Stomach (tissue), 9 donors: Measurements from ENCODE around the gene ETS2. TPM values are rescaled to one million over a fixed set of nuclear protein-coding genes. Genes with fewer than 3 reads are reported as not detected.

ENCODE experiments used
- DNase-seq, 2 donors: peaks; one replicate each; pipeline versions ENCODE4 v3.0.0 to v3.0.0-alpha.2; 2013 to 2019
- H3K27ac ChIP-seq, 5 donors: fragments of 200-600 bp in 4 of 5; sonication (generic) in 4 of 5; one replicate each; pipeline ENCODE4 v1.5.1; 2013 to 2019; ENCODE audit warnings: mild to moderate bottlenecking in 1 of 5, moderate library complexity in 1 of 5
- H3K27me3 ChIP-seq, 3 donors: fragments of 200-600 bp; sonication (generic); one replicate each; pipeline ENCODE4 v1.5.1; 2017 to 2019; ENCODE audit warnings: mixed run types in 1 of 3
- H3K36me3 ChIP-seq, 4 donors: fragments of 200-600 bp; sonication (generic); 1 replicate in 3 of 4; 2 replicates in 1 of 4; pipeline ENCODE4 v1.5.1; 2016 to 2019
- H3K4me1 ChIP-seq, 4 donors: fragments of 200-600 bp; sonication (generic); one replicate each; pipeline ENCODE4 v1.5.1; 2016 to 2019
- H3K4me3 ChIP-seq, 4 donors: fragments of 200-600 bp; sonication (generic) in 3 of 4; one replicate each; pipeline ENCODE4 v1.5.1; 2016 to 2019; ENCODE audit warnings: mild to moderate bottlenecking in 1 of 4
- H3K9me3 ChIP-seq, 4 donors: fragments of 200-600 bp; sonication (generic); one replicate each; pipeline ENCODE4 v1.5.1; 2016 to 2019
- EP300 ChIP-seq: sonication (generic); formaldehyde crosslinking; IDR thresholded peaks from one replicate; pipeline ENCODE4 v1.6.1; 2017; ENCODE audit warnings: antibody characterized with exemption
- POLR2A ChIP-seq, 4 donors: fragments of 450-650 bp; IDR thresholded peaks; one replicate each; pipeline ENCODE4 v1.6.1; 2016; ENCODE audit warnings: antibody characterized with exemption in 4 of 4, control low read depth in 2 of 4, mild to moderate bottlenecking in 1 of 4, moderate library complexity in 1 of 4
- POLR2AphosphoS5 ChIP-seq, 3 donors: sonication (generic); formaldehyde crosslinking; IDR thresholded peaks; one replicate each; pipeline ENCODE4 v1.6.1; 2016; ENCODE audit warnings: antibody characterized with exemption in 3 of 3
- WGBS, 5 donors: extraction: QIAGEN DNeasy Blood & Tissue Kit in 3 of 5; methylation state at CpG; one replicate each; pipeline versions ENCODE4 v1.1.5 to v1.1.7; 2013 to 2018; 5-methylcytosine and 5-hydroxymethylcytosine counted together
- intact Hi-C: fragments of 100-400 bp; cut with DNase I; formaldehyde crosslinking; loops from one replicate; pipeline ENCODE4 v1.15.1; 2023; ENCODE audit warnings: low total_unique reads
- polyA plus RNA-seq, 3 donors: library from polyadenylated mRNA; stranded (reverse); fragments of 200-250 nt; gene quantifications; one replicate each; pipeline ENCODE4 v1.2.3, GENCODE V29; 2013
- total RNA-seq, 5 donors: library from RNA; depleted of rRNA; stranded (reverse); fragments of >200 nt; gene quantifications; one replicate each; pipeline versions ENCODE4 v1.1.0 to v1.2.3, GENCODE V29; 2014 to 2016
- TF ChIP-seq, protein P1 (sequence below), 7 experiments: fragments of 450-650 bp in 4 of 7; fragments of 200-600 bp in 3 of 7; sonication (generic) in 3 of 7; IDR thresholded peaks; one replicate each; pipeline ENCODE4 v1.5.1; 2016 to 2019; ENCODE audit warnings: antibody characterized with exemption in 7 of 7, control low read depth in 2 of 7, mild to moderate bottlenecking in 1 of 7
- donor health status: healthy with polysubstance abuse.
- donor health status: Bipolar disorder and iron deficiency.
- donor health status: healthy.

ETS2 gene
- total and polyA plus RNA-seq, 8 donors: 33.8 to 80.0 (median 50.6) TPM

DNA sequence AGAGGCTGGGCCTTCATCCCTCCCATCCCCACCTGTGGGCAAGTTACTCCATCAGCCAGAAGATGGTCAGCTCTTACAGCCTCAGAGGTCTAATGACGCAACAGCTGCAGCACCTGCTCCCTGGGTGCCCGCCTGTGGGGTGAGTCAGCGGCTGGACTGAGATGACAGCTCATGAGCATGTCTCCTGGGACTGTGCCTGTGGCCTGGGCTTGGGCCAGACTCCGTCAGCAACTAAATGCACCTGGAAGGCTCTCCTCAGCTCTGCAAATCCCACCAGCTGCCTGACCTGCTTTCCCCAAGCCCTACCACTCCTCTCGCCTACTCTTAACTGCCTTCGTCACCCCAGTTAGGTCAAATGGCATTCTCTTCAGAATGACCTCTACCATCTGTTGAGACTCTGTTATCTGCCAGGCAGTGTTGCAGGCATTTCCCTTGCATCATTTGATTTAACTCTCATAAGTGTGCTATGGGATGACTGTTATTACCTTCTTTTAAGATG lies 47.7 kb downstream of the ETS2 start:
- no peak overlapping the region for H3K4me3 ChIP-seq
- 68 to 88% (median 78%) methylated on average over 4 to 6 of the region's 6 CpGs for WGBS, 5 donors
- H3K36me3 ChIP-seq: no peaks in the 10 kb centered on the region
- intact Hi-C loops: no loop called here
- TF ChIP-seq POLR2AphosphoS5 (IDR thresholded peaks at IDR 0.05) (no peak), POLR2A (IDR thresholded peaks at IDR 0.05) (no peak), EP300 (no peak)
- TF ChIP-seq, protein P1, sequence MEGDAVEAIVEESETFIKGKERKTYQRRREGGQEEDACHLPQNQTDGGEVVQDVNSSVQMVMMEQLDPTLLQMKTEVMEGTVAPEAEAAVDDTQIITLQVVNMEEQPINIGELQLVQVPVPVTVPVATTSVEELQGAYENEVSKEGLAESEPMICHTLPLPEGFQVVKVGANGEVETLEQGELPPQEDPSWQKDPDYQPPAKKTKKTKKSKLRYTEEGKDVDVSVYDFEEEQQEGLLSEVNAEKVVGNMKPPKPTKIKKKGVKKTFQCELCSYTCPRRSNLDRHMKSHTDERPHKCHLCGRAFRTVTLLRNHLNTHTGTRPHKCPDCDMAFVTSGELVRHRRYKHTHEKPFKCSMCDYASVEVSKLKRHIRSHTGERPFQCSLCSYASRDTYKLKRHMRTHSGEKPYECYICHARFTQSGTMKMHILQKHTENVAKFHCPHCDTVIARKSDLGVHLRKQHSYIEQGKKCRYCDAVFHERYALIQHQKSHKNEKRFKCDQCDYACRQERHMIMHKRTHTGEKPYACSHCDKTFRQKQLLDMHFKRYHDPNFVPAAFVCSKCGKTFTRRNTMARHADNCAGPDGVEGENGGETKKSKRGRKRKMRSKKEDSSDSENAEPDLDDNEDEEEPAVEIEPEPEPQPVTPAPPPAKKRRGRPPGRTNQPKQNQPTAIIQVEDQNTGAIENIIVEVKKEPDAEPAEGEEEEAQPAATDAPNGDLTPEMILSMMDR (IDR thresholded peaks at IDR 0.05): no peak
- no peaks in the 10 kb centered on the region for H3K27me3 ChIP-seq
- no peaks in the 10 kb centered on the region for H3K4me1 ChIP-seq
- no peak overlapping the region for H3K27ac ChIP-seq
- H3K9me3 ChIP-seq: no peaks in the 10 kb centered on the region
- peak in 1 of 2 donors; percentile 53 for DNase-seq

DNA sequence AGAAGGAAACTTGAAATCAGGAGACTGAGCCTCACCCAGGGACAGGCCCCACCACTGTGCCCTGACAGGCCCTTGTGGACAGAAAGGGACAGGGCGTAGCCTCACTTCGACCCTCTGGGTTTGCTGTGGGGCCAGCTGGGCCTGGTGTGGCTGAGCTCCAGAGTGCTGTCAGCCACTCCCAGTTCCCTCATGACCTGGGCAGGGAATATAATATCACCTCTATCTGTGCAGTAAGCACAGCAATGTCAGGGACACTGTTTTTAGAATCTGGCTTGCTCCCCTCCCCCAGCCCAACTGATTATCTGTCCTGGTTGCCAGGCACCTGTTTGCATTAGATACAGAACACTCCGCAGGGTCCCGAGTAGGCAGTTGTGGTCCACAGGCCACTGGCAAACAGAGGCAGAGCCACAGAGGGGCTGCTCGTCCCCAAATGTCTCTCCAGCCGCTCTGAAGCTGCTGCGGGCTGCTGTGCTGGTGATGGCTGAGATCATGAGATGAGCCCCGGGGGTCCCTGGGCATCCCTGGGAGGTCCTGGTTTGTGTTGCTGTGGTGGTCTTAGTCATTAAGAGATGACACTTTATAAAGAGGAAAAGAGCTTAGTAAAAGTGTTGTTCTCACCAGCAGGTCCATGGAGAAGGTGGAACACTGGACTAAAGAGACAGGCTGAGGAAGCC lies 51.6 kb downstream of the ETS2 start:
- H3K36me3 ChIP-seq: no peaks in the 10 kb centered on the region
- no peaks in the 10 kb centered on the region for H3K4me1 ChIP-seq
- intact Hi-C loops: no loop called here
- H3K27me3 ChIP-seq: no peaks in the 10 kb centered on the region
- H3K9me3 ChIP-seq: no peaks in the 10 kb centered on the region
- no peak overlapping the region for H3K27ac ChIP-seq
- no peak overlapping the region for H3K4me3 ChIP-seq
- TF ChIP-seq, protein P1 (IDR thresholded peaks at IDR 0.05): no peak
- WGBS, 5 donors: 51 to 75% (median 58%) methylated on average over 6 to 8 of the region's 8 CpGs
- DNase-seq: no peak

GRCh38 chr21:38858026-38858811 lies 52.5 kb downstream of the ETS2 start:
- intact Hi-C loops: no loop called here
- Histone ChIP-seq H3K9me3 (no peaks in the 10 kb centered on the region), H3K4me3 (no peak overlapping the region), H3K36me3 (no peaks in the 10 kb centered on the region), H3K4me1 (no peaks in the 10 kb centered on the region), H3K27me3 (no peaks in the 10 kb centered on the region), H3K27ac (no peak overlapping the region)
- TF ChIP-seq POLR2A (IDR thresholded peaks at IDR 0.05) (no peak), EP300 (no peak), POLR2AphosphoS5 (IDR thresholded peaks at IDR 0.05) (no peak)
- TF ChIP-seq, protein P1 (IDR thresholded peaks at IDR 0.05): no peak
- no peak for DNase-seq
- 74 to 80% (median 76%) methylated on average over 8 of the region's 8 CpGs for WGBS, 5 donors

DNA sequence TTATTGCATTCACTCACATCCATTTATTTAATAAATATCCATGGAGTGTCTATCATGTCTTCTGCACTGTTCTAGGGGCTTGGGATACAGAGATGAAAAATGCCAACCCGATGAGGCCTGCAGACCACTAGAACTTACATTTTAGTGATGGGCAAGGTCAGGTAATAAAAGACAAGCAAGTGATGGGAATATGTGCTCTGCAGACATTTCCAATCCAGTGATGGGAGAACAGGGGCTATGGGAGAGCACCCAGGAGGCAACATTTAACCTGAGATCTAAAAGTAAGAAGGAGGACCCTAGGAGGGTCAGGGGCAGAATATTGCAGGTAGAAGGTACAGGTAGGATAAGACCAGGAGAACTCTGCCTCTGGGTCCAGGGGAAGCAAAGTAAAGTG lies 53.1 kb downstream of the ETS2 start:
- intact Hi-C loops: no loop called here
- Histone ChIP-seq H3K9me3 (no peaks in the 10 kb centered on the region), H3K4me1 (no peaks in the 10 kb centered on the region), H3K4me3 (no peak overlapping the region), H3K36me3 (no peaks in the 10 kb centered on the region), H3K27ac (no peak overlapping the region), H3K27me3 (no peaks in the 10 kb centered on the region)
- no peak for TF ChIP-seq EP300
- no peak for TF ChIP-seq POLR2AphosphoS5 (IDR thresholded peaks at IDR 0.05)
- TF ChIP-seq, protein P1 (IDR thresholded peaks at IDR 0.05): no peak
- TF ChIP-seq POLR2A (IDR thresholded peaks at IDR 0.05): no peak
- no peak for DNase-seq
- WGBS, 5 donors: 94 to 100% (median 96%) methylated on average over 1 of the region's 1 CpG
